GM12872 (cell line): ENCODE measurements around the gene CDK15.

Source experiments
- CTCF ChIP-seq: IDR thresholded peaks from 3 replicates; pipeline ENCODE4 v1.5.1; 2011; ENCODE audit warnings: low read depth, mild to moderate bottlenecking, low read length, moderate library complexity; ENCODE audit not compliant: insufficient read depth

The CDK15 gene

GRCh38 chr2:201939453-201939941 lies 133.2 kb downstream of the CDK15 start:
- TF ChIP-seq CTCF = no peak

- TF ChIP-seq CTCF = no peak
Measured at GRCh38 chr2:201942531-201942930, 136.2 kb downstream of the CDK15 start.
